Epidermal melanocyte (primary cell): ENCODE data around the gene SBF2.
"Not testable (repeated sequence)": the region's sequence is repeated elsewhere in the genome, so short reads cannot be mapped to it uniquely, and the experiment has no call there.

Experiments
- DNase-seq: peaks from one replicate; pipeline ENCODE4 v3.0.0; 2011; ENCODE audit warnings: low spot score; ENCODE audit not compliant: insufficient read length

SBF2 gene

DNA sequence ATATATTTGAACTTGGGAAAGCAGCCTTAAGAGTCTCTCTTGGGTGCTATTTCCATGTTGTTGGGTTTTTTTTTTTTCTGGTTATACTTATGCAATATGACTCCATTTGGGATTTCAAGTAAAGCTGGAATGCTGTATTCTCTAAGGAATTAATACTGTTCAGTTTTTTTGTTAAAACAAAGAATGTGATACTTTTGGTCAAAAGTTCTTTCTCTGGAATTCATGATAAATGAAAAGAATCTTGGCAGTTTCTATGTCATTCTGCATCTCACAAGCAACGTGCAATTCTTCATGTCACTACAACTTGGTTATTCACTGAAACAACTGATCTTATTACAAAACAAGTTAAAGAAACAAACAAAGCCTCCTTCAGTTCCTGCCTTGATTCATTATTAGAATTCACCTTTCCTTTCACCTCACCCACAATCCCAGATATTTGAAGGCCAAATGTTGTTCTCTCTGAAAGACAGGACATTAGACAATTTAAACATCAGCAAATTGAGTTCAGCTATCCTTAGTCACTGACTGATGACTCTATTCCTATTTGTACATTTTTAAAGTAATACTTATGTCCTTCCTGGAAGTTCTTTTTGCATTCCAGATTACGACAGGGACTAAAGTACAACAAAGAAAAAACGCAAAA is 176.2 kb downstream of the SBF2 start:
- no peak for DNase-seq

DNA sequence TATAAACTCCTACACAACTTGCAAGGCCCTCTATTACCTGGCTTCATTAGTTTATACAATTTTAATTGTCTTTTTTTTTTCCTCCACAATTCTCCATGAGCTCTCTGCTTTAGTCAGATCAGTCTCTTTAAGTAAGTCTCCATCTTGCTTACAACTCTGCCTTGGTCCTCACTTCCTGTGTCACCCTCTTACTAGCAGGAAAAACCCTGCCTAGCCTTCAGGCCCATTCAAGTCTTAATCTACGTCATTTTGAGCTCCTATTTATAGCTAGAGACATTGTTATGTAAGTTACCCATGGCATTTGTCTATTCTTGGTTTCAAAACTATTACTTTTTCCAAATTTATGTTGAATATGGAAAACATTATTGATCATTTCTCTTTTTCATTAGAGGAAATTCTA is 177.4 kb downstream of the SBF2 start:
- DNase-seq, result no peak

DNA sequence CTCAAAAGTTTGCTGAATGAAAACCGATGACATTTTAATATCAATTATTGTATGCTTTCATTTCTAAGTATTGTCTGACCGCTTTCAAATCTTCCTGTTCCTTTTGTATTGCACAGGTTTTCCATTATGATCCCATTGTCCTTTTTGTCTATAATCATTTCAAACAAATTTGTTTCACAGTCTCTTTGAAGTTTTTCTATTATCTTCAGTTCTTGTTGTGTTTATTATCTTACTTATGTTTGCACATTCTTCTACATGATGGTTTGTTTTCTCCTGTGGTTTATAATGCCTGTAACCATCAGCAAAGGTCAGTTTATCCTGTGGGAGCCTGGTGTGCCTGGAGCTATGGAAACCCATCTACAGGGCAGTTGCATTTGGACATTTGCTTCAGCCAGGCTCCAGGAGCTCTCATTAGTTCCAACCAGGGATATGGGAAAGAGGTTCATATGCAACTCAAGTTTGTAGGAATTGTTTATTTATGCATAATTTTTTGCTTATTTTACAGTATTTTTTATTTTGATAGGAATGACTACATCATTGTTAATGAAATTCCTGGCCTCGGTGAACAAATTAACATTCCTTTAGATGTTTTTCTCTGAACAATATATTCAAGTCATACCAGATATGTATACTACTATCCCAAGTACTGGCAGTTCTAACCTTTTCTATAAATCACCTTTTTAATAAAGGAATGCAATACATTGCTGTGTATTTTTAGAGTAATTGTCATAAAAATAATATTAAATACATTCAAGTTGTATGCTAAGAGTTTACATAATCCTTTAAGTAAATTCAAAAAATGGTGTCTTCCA is 179.2 kb downstream of the SBF2 start:
- DNase-seq, result no peak

DNA sequence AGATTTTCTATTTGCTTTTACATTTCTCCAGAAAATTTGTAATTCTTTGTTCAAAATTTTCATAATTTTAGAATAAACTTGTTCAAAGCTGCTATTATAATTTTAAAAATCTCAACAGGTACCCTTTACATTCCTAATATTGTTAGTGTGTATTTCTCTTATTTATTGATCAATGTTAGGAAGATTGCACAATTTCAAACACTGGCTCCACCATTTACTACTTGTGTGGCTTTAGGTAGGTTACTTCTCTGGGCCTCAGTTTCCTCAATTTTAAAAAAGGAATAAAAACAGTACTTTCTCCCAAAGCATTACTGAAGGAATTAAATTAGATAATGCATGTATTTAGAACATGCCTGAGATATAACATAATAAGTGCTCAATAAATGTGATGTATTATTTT is 180.2 kb downstream of the SBF2 start:
- DNase-seq, result no peak

DNA sequence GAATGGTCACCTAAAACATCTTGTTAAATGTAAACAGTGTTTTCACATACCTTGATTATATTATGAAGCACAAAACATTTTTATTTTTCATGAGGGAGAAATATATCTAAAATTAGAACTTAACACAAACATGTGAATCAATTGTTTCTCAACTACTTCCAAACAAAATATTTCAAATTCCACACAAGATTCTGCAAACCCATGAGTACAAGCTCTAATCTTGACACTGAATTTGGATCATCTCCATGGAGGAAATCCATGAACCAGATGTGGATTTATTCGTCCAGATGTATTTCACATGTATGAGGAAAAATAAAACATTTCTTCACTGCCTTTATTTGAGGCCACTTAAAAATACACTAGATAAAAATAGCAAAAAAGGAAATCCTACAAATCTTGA is 184.2 kb downstream of the SBF2 start:
- DNase-seq, result peak; percentile 40

DNA sequence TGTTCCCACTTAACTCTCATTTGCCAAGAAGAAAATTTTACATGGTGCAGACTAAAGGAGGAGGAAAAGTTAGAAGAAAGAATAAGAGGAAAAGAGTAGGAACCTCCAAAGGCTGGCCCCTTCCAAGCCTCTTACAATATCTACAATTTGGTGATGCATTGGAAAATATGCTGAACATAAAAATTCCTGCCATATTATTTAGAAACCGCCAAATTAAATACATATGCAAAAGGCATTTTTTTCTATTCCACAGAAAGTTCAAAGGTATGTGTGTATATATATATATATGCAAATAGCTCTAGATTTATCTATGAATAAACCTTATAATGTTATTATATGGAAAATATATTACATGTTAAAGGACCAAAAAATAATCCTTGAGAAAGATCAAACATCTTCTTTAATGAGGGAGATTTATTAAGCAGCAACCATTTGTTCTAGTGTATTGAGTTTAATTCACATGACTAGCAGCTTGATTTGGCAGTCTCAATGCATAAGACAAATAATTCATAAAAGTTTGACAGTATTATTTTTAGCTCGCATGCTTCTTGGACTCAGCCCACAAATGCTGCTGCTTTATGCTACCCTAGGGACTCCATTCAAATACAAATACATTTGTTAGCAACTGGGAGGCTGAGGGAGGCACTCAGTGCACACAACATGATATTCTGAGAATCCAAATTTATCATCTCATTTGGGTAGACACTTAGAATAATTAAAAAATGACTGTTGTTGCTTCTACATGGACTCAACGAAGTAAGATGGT is 184.9 kb downstream of the SBF2 start:
- peak; percentile 35 for DNase-seq

DNA sequence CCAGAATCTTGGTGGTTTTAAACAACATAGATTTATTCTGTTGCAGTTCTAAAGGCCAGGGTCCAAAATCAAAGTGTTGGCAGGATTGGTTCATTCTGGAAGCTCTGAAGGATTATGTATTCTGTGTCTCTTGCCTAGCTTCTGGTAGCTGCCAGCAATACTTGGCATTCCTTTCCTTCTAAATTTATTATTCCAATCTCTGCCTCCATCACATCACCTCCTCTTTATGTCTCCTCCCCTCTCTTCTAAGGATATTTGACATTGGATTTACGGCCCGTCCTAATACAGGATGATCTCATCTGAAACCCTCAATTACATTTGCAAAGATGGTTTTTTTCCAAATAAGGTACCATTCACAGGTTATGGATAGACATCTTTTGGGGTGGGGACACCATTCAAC is 186.5 kb downstream of the SBF2 start:
- DNase-seq, result no peak

DNA sequence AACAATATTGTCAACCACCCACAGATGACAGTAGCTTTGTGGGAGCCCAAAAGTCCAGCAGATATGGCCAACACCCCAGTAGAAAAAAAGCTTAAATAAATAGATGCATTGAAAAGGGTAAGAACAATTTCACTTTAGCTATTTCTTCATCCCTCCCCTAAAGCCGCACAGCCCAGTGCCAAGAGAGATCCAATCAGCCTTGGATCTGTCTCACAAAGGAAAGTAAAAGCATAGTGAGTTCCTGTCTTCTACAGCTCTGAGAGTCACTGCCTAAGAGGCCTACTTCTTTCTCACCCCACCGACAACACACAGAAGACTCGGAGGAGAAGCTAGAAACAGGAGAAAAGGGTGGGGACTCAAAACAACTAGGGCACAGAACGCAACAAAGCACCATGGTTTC is 196.4 kb downstream of the SBF2 start:
- no peak for DNase-seq

DNA sequence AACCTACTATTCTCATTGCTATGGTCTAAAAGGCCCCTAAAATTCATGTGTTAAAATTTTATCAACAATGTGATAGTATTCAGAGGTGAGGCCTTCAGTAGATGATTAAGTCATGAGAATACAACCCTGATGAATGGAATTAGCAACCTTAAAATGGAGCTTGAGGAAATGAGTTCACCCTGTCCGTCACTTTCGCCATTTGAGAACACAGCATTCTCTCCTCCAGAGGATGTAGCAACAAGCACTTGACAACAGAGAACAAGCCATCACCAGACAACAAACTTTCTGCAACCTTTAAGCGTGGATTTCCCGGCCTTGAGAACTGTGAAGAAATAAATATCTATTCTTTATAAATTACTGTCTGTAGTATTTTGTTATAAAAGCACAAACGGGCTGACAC is 197.0 kb downstream of the SBF2 start:
- DNase-seq, result no peak

DNA sequence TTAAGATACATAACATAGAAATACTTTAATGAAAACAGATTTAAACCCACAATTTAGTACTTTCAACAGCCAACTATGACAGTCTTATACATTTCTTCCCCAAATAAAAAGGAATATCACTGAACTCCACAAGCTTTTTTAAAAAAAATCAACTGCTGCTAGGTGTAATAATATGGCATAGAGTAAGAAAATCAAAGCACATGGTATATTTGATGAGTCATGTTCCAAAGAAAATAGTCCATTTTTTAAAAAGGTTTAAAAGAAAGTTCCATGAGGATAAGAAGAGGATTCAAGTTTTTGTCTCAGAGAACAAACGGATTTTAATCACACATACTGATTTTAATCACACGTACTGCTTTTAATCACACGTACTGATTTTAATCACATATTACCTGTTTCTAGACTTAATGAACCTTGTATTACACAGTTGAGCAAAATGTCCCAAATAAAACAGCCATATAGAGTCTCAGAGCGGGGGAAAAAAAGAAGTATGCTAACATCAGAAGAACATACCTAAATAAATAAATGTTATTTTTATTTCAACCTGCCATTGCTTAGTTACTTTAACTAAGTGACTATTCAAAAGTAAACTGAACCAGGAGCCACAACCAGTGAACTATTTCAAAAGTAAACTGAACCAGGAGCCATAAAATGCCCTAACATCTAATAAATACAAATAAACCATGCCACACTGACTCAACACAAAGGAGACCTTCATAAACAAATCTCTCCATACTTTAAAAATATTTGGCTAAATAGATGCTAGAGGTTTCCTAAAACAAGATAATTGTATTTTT is 198.4 kb downstream of the SBF2 start:
- DNase-seq, result no peak

DNA sequence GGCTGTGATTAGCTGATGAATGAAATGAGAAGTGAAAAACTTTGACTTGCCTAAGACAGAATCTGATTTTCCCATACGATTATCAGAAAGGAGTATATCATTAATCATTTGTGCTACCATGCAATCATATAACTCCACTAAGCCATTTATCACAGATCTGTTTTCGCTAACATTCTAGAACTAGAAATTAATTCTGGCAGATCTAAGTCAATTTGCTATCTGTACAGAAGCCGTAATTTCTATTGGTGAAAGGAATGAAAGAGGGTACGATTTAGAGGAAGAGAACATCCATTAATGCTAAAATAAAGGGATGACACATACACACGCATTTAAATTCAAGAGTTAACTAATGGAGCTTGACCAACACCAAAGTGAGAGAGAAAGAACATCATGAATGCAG is 201.6 kb downstream of the SBF2 start:
- DNase-seq, result no peak

DNA sequence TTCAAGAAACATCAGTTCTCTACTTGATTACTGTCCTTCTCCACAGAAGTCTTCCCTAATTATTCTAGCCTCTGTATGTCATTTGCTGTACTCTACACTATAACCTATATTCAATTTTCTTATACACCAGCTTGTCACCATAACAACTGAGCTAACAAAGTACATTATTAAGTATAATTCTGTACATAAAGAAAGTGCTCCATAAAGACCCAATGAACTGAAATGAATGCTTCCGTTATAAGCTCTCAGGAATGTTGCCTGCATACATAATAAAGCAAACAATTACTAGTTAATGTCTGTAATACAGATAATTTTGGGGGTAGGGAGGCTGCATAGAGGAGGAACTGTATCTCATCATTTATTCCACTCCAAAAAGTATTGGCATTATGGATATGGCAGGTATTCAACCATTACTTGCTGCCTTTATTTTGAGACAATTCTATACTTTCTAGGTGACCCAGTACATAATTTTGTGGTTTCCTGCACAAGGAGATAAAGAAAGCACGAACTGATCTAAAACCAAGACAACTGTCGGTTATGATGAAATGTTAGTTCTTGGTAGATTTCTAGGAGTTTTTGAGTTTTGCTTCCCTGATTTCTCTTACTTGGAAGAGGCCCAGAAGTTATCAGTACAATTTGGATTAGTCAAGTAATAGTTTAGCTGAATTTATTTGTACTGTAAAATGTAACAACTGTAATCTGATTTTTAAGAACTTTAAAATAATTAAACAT is 202.5 kb downstream of the SBF2 start:
- DNase-seq, result no peak

DNA sequence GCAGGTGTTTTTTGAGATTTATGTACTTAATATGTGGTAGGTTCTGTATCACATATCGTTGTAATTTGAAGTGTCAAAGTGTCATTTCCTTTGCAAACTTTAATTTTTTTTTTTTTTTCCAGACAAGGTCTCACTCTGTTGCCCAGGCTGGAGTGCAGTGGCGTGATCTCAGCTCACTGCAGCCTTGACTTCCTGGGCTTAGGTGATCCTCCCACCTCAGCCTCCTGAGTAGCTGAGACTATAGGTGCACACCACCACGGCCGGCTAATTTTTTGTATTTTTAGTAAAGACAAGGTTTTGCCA is 206.1 kb downstream of the SBF2 start:
- not testable (repeated sequence) for DNase-seq

DNA sequence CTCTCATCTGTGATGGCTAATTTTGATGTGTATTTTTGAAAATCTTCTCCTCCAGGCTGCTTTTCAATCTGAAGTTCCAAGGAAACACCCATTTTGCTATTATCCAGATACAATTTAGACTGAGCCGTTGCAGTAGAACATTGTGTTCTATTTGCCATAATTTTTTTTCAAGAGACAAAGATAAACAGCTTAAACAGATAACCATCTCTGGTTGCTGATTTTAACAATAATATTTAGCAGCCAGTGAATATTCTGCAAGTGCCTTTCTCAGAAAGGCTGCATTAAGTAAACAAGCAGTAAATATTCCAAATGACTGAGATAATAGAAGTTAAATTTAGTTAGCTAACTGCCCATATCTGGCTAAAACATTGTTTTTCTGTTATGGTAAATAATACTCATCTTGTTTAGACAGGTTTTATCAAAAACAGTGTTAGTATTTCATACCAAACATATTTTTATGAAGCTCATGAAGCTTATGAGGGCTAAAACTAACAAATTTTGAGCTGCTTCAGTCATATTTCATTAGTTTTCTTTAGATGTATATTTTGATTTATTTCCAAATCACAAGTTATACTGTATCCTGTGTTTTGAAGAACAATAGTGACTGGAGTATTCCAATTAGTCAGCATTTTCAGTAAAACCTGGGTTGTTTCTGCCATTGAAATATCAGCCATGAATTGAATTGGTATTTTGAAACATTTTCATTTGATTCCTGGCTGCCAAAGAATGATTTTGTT is 206.7 kb downstream of the SBF2 start:
- DNase-seq, result no peak

DNA sequence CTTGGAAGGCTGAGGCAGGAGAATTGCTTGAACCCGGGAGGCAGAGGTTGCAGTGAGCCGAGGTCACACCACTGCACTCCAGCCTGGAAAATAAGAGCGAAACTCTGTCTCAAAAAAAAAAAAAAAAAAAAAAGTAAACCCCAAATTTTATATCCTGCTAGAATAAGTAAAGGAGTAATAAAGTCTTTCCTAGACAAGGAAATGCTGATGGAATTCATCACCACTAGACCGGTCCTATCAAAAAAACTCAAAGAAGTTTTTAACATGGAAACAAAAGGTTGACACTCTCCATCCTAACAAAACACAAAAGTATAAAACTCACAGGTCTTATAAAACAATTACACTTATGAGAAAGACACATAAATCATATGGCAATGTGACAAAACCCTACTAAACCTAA is 213.9 kb downstream of the SBF2 start:
- DNase-seq, result no peak

DNA sequence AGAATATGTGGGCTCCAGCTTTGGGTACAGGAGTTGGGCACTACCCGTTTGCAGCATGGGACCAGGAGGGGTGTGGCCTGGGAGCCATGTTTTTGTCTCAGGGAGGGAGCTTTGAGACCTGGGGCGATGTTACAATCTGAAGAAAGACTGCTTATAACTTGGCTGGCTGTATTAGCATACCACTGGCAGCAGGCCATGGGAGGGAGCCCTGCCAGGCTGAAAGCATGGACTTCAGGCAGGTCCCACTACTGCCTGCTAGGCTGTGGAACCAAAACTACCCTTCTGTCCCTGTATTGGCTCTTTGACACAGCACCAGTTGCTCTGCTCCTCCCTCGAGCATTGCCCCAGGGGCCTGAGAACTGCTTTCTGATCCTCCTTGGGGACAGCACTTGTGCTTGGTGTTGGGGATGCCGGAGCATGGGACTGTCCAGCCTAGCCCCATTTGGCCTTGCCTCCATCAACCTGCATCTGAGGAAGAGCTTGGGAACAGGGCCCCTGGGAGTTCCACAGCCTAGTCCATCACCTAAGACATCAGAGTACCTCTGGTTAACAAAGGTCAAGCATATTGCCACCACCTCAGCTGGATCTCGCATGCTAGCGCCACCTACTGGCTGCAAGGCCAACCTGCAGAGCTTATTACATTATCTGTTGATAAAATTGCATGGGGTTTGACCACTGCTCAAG is 217.4 kb downstream of the SBF2 start:
- no peak for DNase-seq

DNA sequence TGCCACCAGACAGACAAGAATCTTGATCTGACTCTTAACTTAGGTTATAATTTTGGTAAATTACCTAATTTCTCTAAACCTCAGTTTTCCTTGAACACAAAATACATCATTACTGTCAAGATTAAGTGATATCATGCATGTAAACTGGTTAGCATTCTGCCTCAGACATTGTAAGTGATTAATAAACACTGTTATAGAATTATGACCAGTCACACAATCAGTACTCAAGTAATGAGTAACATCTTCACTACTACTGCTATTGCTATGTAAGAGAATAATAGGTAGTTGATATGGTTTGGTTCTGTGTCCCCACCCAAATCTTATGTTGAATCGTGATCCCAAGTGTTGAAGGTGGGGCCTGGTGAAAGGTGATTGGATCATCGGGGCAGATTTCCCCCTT is 218.9 kb downstream of the SBF2 start:
- DNase-seq, result no peak

DNA sequence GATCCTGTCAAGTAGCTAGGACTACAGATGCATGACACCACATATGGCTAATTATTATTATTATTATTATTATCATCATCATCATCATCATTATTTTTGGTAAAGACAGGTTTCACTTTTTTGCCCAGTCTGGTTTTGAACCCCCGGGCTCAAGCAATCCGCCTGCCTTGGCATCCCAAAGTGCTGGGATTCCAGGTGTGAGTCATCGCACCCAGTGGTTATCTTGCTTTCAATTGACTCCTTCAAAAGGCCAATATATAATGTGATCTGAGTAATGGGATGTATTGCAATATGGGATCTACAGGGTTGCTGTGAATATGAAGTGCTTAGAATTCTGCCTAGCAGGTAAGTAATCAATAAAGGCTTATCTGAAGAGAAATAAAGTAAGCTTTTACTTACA is 221.2 kb downstream of the SBF2 start:
- DNase-seq, result no peak

DNA sequence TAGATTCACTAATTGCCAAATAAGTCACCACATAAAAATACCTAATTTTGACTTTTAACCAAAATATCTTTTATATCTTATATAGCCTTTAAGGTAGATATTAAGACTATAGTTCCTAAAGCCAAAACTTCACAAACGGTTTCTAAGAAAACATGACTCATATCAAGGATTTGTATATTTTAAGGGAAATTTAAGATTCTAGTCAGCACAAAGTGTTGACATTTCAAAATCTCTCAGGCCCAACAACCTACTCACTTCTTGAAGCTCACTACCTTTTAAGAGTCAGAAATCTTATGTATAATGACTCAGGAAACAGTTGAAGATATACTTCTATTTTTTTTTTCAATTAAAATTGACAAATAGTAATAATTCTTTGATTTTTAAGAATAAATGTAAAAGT is 221.9 kb downstream of the SBF2 start:
- no peak for DNase-seq
